Mesendoderm (in vitro differentiated cells): ENCODE data around the gene ZNF281.

Experiments
- DNase-seq: peaks from one replicate; pipeline ENCODE4 v3.0.0; 2013
- H2AK5ac ChIP-seq: 2 replicates; pipeline ENCODE4 v1.6.1; 2013; ENCODE audit warnings: low read length, inconsistent platforms
- H2BK120ac ChIP-seq: 2 replicates; pipeline ENCODE4 v1.6.1; 2013; ENCODE audit warnings: low read depth, mild to moderate bottlenecking, low read length, moderate library complexity, mixed read lengths
- H2BK15ac ChIP-seq: replicated peaks from 2 replicates; pipeline ENCODE4 v1.6.1; 2013; ENCODE audit warnings: low read depth, mild to moderate bottlenecking, moderate library complexity
- H2BK5ac ChIP-seq: 2 replicates; pipeline ENCODE4 v1.6.1; 2013; ENCODE audit warnings: low read length, inconsistent platforms
- H3K18ac ChIP-seq: 2 replicates; pipeline ENCODE4 v1.6.1; 2013; ENCODE audit warnings: mild to moderate bottlenecking, low read length, mixed read lengths
- H3K23ac ChIP-seq: one replicate; pipeline ENCODE4 v1.6.1; 2013; ENCODE audit warnings: low read length
- H3K27ac ChIP-seq: 2 replicates; pipeline ENCODE4 v1.5.1; 2013; ENCODE audit warnings: low read depth, mild to moderate bottlenecking, inconsistent platforms, low read length, moderate library complexity
- H3K27me3 ChIP-seq: 2 replicates; pipeline ENCODE4 v1.6.1; 2013; ENCODE audit warnings: low read length, control low read depth, mild to moderate bottlenecking, inconsistent platforms; ENCODE audit not compliant: insufficient read depth, poor library complexity
- H3K36me3 ChIP-seq: 2 replicates; pipeline ENCODE4 v1.6.1; 2013; ENCODE audit warnings: low read length, inconsistent platforms; ENCODE audit not compliant: control insufficient read depth, insufficient read depth
- H3K4ac ChIP-seq: one replicate; pipeline ENCODE4 v1.6.1; 2013; ENCODE audit warnings: low read depth, mild to moderate bottlenecking, low read length, moderate library complexity
- H3K4me1 ChIP-seq: 2 replicates; pipeline ENCODE4 v1.6.1; 2013; ENCODE audit warnings: low read depth, low read length, inconsistent platforms; ENCODE audit not compliant: control insufficient read depth
- H3K4me2 ChIP-seq: 2 replicates; pipeline ENCODE4 v1.6.1; 2013; ENCODE audit warnings: low read length
- H3K4me3 ChIP-seq: 2 replicates; pipeline ENCODE4 v1.5.1; 2013; ENCODE audit warnings: mild to moderate bottlenecking, low read length
- H3K56ac ChIP-seq: one replicate; pipeline ENCODE4 v1.6.1; 2013; ENCODE audit warnings: low read length
- H3K79me1 ChIP-seq: 2 replicates; pipeline ENCODE4 v1.6.1; 2013; ENCODE audit warnings: low read length, inconsistent platforms
- H3K79me2 ChIP-seq: 2 replicates; pipeline ENCODE4 v1.6.1; 2013; ENCODE audit warnings: mild to moderate bottlenecking, low read length; ENCODE audit not compliant: control insufficient read depth, insufficient read depth
- H3K9ac ChIP-seq: 2 replicates; pipeline ENCODE4 v1.6.1; 2013; ENCODE audit warnings: low read length, inconsistent platforms
- H4K5ac ChIP-seq: one replicate; pipeline ENCODE4 v1.6.1; 2013; ENCODE audit warnings: low read length
- H4K8ac ChIP-seq: one replicate; pipeline ENCODE4 v1.6.1; 2013; ENCODE audit warnings: low read depth, mild to moderate bottlenecking, control low read depth, low read length, moderate library complexity
- WGBS: extraction: QIAGEN DNeasy Blood & Tissue Kit; methylation state at CpG from one replicate; pipeline ENCODE4 v1.1.7; 2013; ENCODE audit warnings: low lambda C conversion rate, missing lambda C conversion rate; ENCODE audit not compliant: insufficient coverage; ENCODE audit errors: extremely low coverage; 5-methylcytosine and 5-hydroxymethylcytosine counted together

Gene ZNF281

GRCh38 chr1:200436436-200436835, 26.6 kb upstream of the ZNF281 start:
- Histone ChIP-seq H3K9ac (no peak overlapping the region), H2BK15ac (no peak overlapping the region), H2AK5ac (no peak overlapping the region), H3K27me3 (no peaks in the 10 kb centered on the region), H3K79me1 (no peaks in the 10 kb centered on the region), H3K4me2 (no peak overlapping the region), H3K18ac (no peak overlapping the region), H3K4ac (no peak overlapping the region), H3K79me2 (no peaks in the 10 kb centered on the region), H3K56ac (no peak overlapping the region), H3K4me3 (no peak overlapping the region), H3K36me3 (no peaks in the 10 kb centered on the region), H2BK120ac (no peak overlapping the region), H2BK5ac (no peak overlapping the region), H3K23ac (no peak overlapping the region), H4K8ac (no peak overlapping the region), H3K27ac (no peak overlapping the region), H4K5ac (no peak overlapping the region), H3K4me1 (no peaks in the 10 kb centered on the region)
- DNase-seq = no peak

- no CpG with 5 or more reads among the region's 8 CpGs for WGBS
- no peak overlapping the region for H3K27ac ChIP-seq
- no peaks in the 10 kb centered on the region for H3K79me1 ChIP-seq
- H3K4me3 ChIP-seq = no peak overlapping the region
- H3K4me2 ChIP-seq = no peak overlapping the region
- no peak overlapping the region for H3K9ac ChIP-seq
- no peak overlapping the region for H3K56ac ChIP-seq
- no peaks in the 10 kb centered on the region for H3K36me3 ChIP-seq
- H3K4ac ChIP-seq = no peak overlapping the region
- H3K79me2 ChIP-seq = no peaks in the 10 kb centered on the region
- no peak overlapping the region for H3K18ac ChIP-seq
- no peak overlapping the region for H2BK15ac ChIP-seq
- DNase-seq = no peak
- H3K23ac ChIP-seq = no peak overlapping the region
- no peak overlapping the region for H4K8ac ChIP-seq
- no peaks in the 10 kb centered on the region for H3K27me3 ChIP-seq
- no peaks in the 10 kb centered on the region for H3K4me1 ChIP-seq
- no peak overlapping the region for H2BK120ac ChIP-seq
- H4K5ac ChIP-seq = no peak overlapping the region
- no peak overlapping the region for H2AK5ac ChIP-seq
- no peak overlapping the region for H2BK5ac ChIP-seq
Observed at GRCh38 chr1:200435200-200435780, 25.5 kb upstream of the ZNF281 start.

- H3K18ac ChIP-seq = no peak overlapping the region
- no peak overlapping the region for H3K4ac ChIP-seq
- no peak overlapping the region for H2BK15ac ChIP-seq
- no peaks in the 10 kb centered on the region for H3K79me1 ChIP-seq
- H3K36me3 ChIP-seq = no peaks in the 10 kb centered on the region
- H4K5ac ChIP-seq = no peak overlapping the region
- WGBS = no CpG with 5 or more reads among the region's 1 CpG
- no peak overlapping the region for H2AK5ac ChIP-seq
- H3K4me1 ChIP-seq = no peaks in the 10 kb centered on the region
- no peak overlapping the region for H4K8ac ChIP-seq
- no peaks in the 10 kb centered on the region for H3K27me3 ChIP-seq
- no peak overlapping the region for H3K23ac ChIP-seq
- H3K27ac ChIP-seq = no peak overlapping the region
- H3K79me2 ChIP-seq = no peaks in the 10 kb centered on the region
- no peak overlapping the region for H3K4me2 ChIP-seq
- no peak overlapping the region for H2BK120ac ChIP-seq
- H3K9ac ChIP-seq = no peak overlapping the region
- no peak overlapping the region for H2BK5ac ChIP-seq
- H3K4me3 ChIP-seq = no peak overlapping the region
- no peak overlapping the region for H3K56ac ChIP-seq
- DNase-seq = no peak
Observed at GRCh38 chr1:200433586-200433985, 23.8 kb upstream of the ZNF281 start.

GRCh38 chr1:200432586-200432985, 22.8 kb upstream of the ZNF281 start:
- Histone ChIP-seq H3K56ac (no peak overlapping the region), H3K4me1 (no peaks in the 10 kb centered on the region), H4K8ac (no peak overlapping the region), H3K79me1 (no peaks in the 10 kb centered on the region), H2AK5ac (no peak overlapping the region), H3K4me2 (no peak overlapping the region), H2BK5ac (no peak overlapping the region), H3K9ac (no peak overlapping the region), H3K79me2 (no peaks in the 10 kb centered on the region), H3K36me3 (no peaks in the 10 kb centered on the region), H3K23ac (no peak overlapping the region), H3K4ac (no peak overlapping the region), H3K27me3 (no peaks in the 10 kb centered on the region), H3K18ac (no peak overlapping the region), H2BK15ac (no peak overlapping the region), H3K27ac (no peak overlapping the region), H3K4me3 (no peak overlapping the region), H4K5ac (no peak overlapping the region), H2BK120ac (no peak overlapping the region)
- WGBS = no CpG with 5 or more reads among the region's 1 CpG
- DNase-seq = no peak

- Histone ChIP-seq H3K79me2 (no peaks in the 10 kb centered on the region), H2BK15ac (no peak overlapping the region), H3K9ac (no peak overlapping the region), H2AK5ac (no peak overlapping the region), H4K8ac (no peak overlapping the region), H3K56ac (no peak overlapping the region), H3K4me2 (no peak overlapping the region), H3K27me3 (no peaks in the 10 kb centered on the region), H3K27ac (no peak overlapping the region), H2BK5ac (no peak overlapping the region), H3K4ac (no peak overlapping the region), H3K18ac (no peak overlapping the region), H3K23ac (no peak overlapping the region), H2BK120ac (no peak overlapping the region), H3K4me1 (no peaks in the 10 kb centered on the region), H4K5ac (no peak overlapping the region), H3K4me3 (no peak overlapping the region), H3K79me1 (no peaks in the 10 kb centered on the region), H3K36me3 (no peaks in the 10 kb centered on the region)
- DNase-seq = no peak
- no CpG with 5 or more reads among the region's 2 CpGs for WGBS
Observed at GRCh38 chr1:200429221-200429751, 19.4 kb upstream of the ZNF281 start.
